B cell (primary cell): ENCODE results near the gene TDRKH.

Experiments used
- CTCF ChIP-seq: fragments of 200-600 bp; IDR thresholded peaks from one replicate; pipeline ENCODE4 v1.8.0; 2022; ENCODE audit warnings: antibody characterized with exemption, mild to moderate bottlenecking
- EZH2 ChIP-seq: IDR thresholded peaks from 2 replicates; pipeline ENCODE4 v1.6.1; 2012; ENCODE audit warnings: borderline replicate concordance, low read depth, mild to moderate bottlenecking, moderate library complexity, low read length; ENCODE audit not compliant: insufficient read depth, poor library complexity, severe bottlenecking

DNA sequence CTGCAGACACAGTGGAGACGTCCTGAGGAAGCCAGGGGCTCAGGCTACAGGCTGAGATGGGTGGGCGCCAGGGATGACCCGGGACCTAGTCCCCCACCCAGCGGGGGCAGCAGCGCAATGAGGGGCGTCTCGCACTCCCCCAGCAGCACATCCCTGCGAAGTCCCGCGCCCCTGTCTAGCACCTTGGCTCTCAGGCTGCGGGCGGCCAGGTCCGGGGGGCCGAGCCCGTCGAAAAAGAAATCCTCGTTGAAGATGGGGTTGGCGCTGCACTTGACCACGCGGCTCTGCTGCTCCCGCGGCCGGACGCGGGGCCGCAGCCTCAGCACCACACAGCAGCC, 47.6 kb upstream of the TDRKH start:
- TF ChIP-seq CTCF (no peak), EZH2 (no peak)
